Activated T-helper 9 cell treated with anti-CD3 and anti-CD28 coated beads, Interleukin-2, amount 50 U/mL, for 16 hours (primary cell): ENCODE data around the gene VRK2.
"Not testable (repeated sequence)": the region's sequence is repeated elsewhere in the genome, so short reads cannot be mapped to it uniquely, and the experiment has no call there.

Experiments
- DNase-seq: peaks from one replicate; pipeline ENCODE4 v3.0.0-alpha.2; 2020; ENCODE audit warnings: low read depth

VRK2 gene

GRCh38 chr2:58169845-58170244, 123.2 kb downstream of the VRK2 start:
- not testable (repeated sequence) for DNase-seq

GRCh38 chr2:58170334-58170933, 123.8 kb downstream of the VRK2 start:
- not testable (repeated sequence) for DNase-seq

GRCh38 chr2:58171831-58172230, 125.2 kb downstream of the VRK2 start:
- not testable (repeated sequence) for DNase-seq

- not testable (repeated sequence) for DNase-seq
Measured at GRCh38 chr2:58177187-58177586, 130.6 kb downstream of the VRK2 start.

GRCh38 chr2:58180175-58180574, 133.6 kb downstream of the VRK2 start:
- not testable (repeated sequence) for DNase-seq

GRCh38 chr2:58180635-58181034, 134.0 kb downstream of the VRK2 start:
- no peak for DNase-seq

GRCh38 chr2:58182527-58182926, 135.9 kb downstream of the VRK2 start:
- no peak for DNase-seq

GRCh38 chr2:58186501-58186900, 139.9 kb downstream of the VRK2 start:
- no peak for DNase-seq

GRCh38 chr2:58187022-58187421, 140.4 kb downstream of the VRK2 start:
- DNase-seq = not testable (repeated sequence)

GRCh38 chr2:58194458-58194857, 147.9 kb downstream of the VRK2 start:
- no peak for DNase-seq

GRCh38 chr2:58195662-58196061, 149.1 kb downstream of the VRK2 start:
- DNase-seq = no peak

GRCh38 chr2:58197894-58198293, 151.3 kb downstream of the VRK2 start:
- DNase-seq = no peak

- no peak for DNase-seq
Measured at GRCh38 chr2:58202404-58202803, 155.8 kb downstream of the VRK2 start.

GRCh38 chr2:58203018-58203417, 156.4 kb downstream of the VRK2 start:
- no peak for DNase-seq

- DNase-seq = no peak
Measured at GRCh38 chr2:58204195-58204959, 157.8 kb downstream of the VRK2 start.

GRCh38 chr2:58206785-58207184, 160.2 kb downstream of the VRK2 start:
- DNase-seq = no peak

GRCh38 chr2:58207189-58207588, 160.6 kb downstream of the VRK2 start:
- no peak for DNase-seq
